Endothelial cell of coronary artery (primary cell): ENCODE measurements around the gene TRIM52. TPM values are rescaled to one million over a fixed set of nuclear protein-coding genes. Genes with fewer than 3 reads are reported as not detected.

Experiments
- total RNA-seq: library from RNA; depleted of rRNA; stranded (reverse); fragments of >200 nt; gene quantifications from 2 replicates; pipeline ENCODE4 v1.2.3, GENCODE V29; 2014

The TRIM52 gene
- 4.3 and 9.1 TPM in 2 replicates for total RNA-seq

GRCh38 chr5:181260720-181261319, at the start of gene TRIM52:
Gene TRIM52, minus strand, starts transcription at chr5:181261143. Its CDS starts 330 bp downstream, at chr5:181260813.

DNA sequence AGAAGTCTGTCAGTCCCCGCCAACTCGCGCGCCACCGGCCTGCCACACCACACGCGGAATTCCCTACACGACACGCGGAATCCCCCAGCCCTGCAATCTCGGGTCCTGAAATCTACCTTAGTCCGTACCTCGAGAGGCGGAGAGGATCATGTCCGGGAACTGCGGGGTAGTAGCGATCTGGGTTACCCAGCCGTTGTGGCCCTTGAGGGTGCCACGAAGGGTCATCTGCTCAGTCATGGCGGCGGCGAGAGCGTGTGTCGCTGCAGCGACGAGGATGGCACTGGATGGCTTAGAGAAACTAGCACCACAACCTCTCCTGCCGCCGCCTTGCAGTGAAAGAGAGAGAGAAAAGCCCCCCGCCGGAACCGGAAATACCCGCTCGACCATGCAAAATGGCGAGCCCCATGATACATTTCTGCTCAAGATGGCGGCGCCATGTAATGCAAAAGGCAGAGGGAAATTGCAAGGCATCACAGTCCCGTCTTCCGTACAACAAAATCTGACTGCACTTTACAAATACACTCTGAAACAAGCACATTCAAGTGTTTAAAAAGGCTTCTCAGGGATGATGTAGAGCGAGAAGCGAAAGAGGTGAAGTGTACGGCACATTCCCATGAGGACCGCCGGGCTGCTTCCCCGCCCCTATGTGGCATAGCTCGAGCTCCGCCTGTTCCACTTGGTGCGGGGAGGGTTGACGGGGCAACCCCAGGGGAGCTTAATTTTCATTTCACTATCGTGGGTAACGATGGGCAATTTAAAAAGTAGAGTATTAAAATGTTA, 17.2 kb downstream of the TRIM52 start, which contains the start of gene RACK1:
Gene RACK1 (minus strand): TSS at position 343 of the 780 bp plus-strand sequence. CDS start 106 bp downstream, at position 237.

DNA sequence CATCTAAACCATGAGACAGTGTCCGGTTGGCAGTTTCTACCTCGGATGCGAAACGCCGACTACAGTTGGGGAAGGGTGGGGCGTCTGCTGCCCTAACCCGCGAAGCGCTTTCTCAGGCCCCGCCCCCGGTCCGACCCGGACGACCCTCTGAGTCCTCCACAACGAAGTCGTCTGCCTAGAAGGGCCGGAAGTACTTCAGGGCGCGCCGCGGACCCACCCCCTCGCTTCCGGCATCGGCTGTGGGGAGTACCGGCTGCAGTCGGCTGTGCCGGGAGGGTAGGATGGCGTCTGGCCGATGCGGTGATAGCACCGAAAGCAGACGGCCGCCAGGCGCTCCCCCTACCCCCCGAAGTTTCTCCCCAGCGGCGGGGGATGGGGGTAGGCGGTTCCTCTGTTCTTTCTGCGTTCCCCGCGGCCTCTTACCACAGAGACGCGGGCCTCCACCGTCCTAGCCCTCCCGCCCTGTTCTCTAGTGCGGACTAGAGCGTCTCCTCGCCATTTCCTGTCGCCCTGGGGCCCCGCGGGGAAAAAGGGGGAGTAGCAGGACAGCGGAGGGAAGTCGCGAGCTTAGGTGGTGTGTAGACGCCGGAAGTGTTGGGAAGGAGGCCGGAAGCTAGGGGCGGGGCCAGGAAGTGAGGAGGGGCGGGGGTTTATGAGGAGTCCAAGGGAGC, 37.8 kb downstream of the TRIM52 start, which contains the start of gene TRIM41:
Gene TRIM41 (plus strand): TSS at position 224 of the 671 bp plus-strand sequence. CDS start 719 bp downstream, outside the sequence.

Other genes starting within 250 kb of the TRIM52 start
- 0.19 and 0.27 TPM in 2 replicates for gene BTNL9, start 220.9 kb downstream of the TRIM52 start, total RNA-seq
- gene OR2V1, start 130.0 kb downstream of the TRIM52 start, total RNA-seq, result not detected in 2 replicates
- gene OR2V2, start 113.6 kb downstream of the TRIM52 start, total RNA-seq, result not detected in 2 replicates
- 10.6 and 12.8 TPM in 2 replicates for gene TRIM7, start 55.9 kb downstream of the TRIM52 start, total RNA-seq
- 12.1 and 13.5 TPM in 2 replicates for gene TRIM41, start 37.9 kb downstream of the TRIM52 start, total RNA-seq
- gene RACK1, start 17.2 kb downstream of the TRIM52 start, total RNA-seq, result 6,583 and 6,933 TPM in 2 replicates
- gene OR4F3, start 106.1 kb upstream of the TRIM52 start, total RNA-seq, result 0.19 TPM in 1 of 2 replicates, not detected in the other